Stomach (tissue), 4 donors: ENCODE measurements around the gene ATP10B.

Experiments used
- EP300 ChIP-seq: sonication (generic); formaldehyde crosslinking; IDR thresholded peaks from one replicate; pipeline ENCODE4 v1.6.1; 2017; ENCODE audit warnings: antibody characterized with exemption
- POLR2A ChIP-seq, 4 donors: fragments of 450-650 bp; IDR thresholded peaks; one replicate each; pipeline ENCODE4 v1.6.1; 2016; ENCODE audit warnings: antibody characterized with exemption in 4 of 4, control low read depth in 2 of 4, mild to moderate bottlenecking in 1 of 4, moderate library complexity in 1 of 4
- POLR2AphosphoS5 ChIP-seq, 3 donors: sonication (generic); formaldehyde crosslinking; IDR thresholded peaks; one replicate each; pipeline ENCODE4 v1.6.1; 2016; ENCODE audit warnings: antibody characterized with exemption in 3 of 3
- TF ChIP-seq, protein P1 (sequence below), 7 experiments: fragments of 450-650 bp in 4 of 7; fragments of 200-600 bp in 3 of 7; sonication (generic) in 3 of 7; IDR thresholded peaks; one replicate each; pipeline ENCODE4 v1.5.1; 2016 to 2019; ENCODE audit warnings: antibody characterized with exemption in 7 of 7, control low read depth in 2 of 7, mild to moderate bottlenecking in 1 of 7

DNA sequence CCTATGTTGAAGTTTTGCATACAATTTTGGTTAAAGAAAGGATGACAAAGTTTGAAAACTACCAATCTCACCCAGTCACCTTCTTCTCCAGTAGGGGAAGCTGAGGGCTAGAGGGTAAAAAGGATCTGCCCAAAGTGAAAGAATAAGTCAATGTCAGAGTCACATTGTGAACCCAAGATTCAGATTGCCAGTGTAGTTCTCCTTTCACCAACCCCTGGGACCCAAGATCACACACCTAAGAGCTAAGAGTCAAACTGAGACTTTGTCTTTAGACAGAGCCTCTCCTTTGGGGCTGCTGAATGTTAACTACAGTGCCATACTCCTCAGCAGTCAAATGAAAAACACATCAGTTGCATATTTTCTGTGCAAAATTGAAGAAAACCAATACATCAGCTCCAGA lies 210.6 kb downstream of the ATP10B start:
- TF ChIP-seq, protein P1, sequence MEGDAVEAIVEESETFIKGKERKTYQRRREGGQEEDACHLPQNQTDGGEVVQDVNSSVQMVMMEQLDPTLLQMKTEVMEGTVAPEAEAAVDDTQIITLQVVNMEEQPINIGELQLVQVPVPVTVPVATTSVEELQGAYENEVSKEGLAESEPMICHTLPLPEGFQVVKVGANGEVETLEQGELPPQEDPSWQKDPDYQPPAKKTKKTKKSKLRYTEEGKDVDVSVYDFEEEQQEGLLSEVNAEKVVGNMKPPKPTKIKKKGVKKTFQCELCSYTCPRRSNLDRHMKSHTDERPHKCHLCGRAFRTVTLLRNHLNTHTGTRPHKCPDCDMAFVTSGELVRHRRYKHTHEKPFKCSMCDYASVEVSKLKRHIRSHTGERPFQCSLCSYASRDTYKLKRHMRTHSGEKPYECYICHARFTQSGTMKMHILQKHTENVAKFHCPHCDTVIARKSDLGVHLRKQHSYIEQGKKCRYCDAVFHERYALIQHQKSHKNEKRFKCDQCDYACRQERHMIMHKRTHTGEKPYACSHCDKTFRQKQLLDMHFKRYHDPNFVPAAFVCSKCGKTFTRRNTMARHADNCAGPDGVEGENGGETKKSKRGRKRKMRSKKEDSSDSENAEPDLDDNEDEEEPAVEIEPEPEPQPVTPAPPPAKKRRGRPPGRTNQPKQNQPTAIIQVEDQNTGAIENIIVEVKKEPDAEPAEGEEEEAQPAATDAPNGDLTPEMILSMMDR (IDR thresholded peaks at IDR 0.05), result no peak
- TF ChIP-seq POLR2AphosphoS5 (IDR thresholded peaks at IDR 0.05) (no peak), EP300 (no peak), POLR2A (IDR thresholded peaks at IDR 0.05) (no peak)
